ENCODE data around the gene WDR45. TPM values are rescaled to one million over a fixed set of nuclear protein-coding genes. Genes with fewer than 3 reads are reported as not detected.
A peak's percentile ranks its signal among the peaks of the same experiment; 100 is the strongest.

The WDR45 gene
- total and polyA plus RNA-seq, 2 of the 13 experiments (the other 11 are each of a cell fraction or from before 2014, with no cell fraction given), result 16.4 to 65.5 TPM

DNA sequence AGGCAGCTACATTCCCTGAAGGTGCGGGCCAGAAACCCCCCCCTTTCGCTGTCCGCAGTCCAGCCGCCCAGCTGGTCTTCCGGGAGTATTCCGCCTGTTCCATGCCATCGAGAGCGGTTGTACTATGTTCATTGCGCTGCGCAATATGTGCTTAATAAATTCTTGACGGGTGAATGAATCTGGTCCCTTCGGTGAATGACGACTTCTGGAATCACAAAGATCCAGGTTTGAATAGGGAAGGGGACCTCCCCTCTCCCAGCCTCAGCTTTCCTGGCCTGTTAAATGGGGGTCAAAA is 35.8 kb downstream of the WDR45 start (continued):
- TF ChIP-seq RARG (CRISPR knock-in tag; IDR thresholded peaks at IDR 0.05; ENCODE audit: low read depth) (no peak), ZNF629 (CRISPR knock-in tag; conservative IDR thresholded peaks at IDR 0.05) (peak; percentile 82), TFDP1 (CRISPR knock-in tag; IDR thresholded peaks at IDR 0.05; ENCODE audit: borderline replicate concordance) (no peak), ZNF263 (CRISPR knock-in tag; IDR thresholded peaks at IDR 0.05) (no peak), HIC2 (CRISPR knock-in tag; IDR thresholded peaks at IDR 0.05; ENCODE audit: low read depth) (no peak), LCORL (IDR thresholded peaks at IDR 0.05) (no peak), LCORL (CRISPR knock-in tag; IDR thresholded peaks at IDR 0.05) (no peak)
- TF ChIP-seq, protein P1, sequence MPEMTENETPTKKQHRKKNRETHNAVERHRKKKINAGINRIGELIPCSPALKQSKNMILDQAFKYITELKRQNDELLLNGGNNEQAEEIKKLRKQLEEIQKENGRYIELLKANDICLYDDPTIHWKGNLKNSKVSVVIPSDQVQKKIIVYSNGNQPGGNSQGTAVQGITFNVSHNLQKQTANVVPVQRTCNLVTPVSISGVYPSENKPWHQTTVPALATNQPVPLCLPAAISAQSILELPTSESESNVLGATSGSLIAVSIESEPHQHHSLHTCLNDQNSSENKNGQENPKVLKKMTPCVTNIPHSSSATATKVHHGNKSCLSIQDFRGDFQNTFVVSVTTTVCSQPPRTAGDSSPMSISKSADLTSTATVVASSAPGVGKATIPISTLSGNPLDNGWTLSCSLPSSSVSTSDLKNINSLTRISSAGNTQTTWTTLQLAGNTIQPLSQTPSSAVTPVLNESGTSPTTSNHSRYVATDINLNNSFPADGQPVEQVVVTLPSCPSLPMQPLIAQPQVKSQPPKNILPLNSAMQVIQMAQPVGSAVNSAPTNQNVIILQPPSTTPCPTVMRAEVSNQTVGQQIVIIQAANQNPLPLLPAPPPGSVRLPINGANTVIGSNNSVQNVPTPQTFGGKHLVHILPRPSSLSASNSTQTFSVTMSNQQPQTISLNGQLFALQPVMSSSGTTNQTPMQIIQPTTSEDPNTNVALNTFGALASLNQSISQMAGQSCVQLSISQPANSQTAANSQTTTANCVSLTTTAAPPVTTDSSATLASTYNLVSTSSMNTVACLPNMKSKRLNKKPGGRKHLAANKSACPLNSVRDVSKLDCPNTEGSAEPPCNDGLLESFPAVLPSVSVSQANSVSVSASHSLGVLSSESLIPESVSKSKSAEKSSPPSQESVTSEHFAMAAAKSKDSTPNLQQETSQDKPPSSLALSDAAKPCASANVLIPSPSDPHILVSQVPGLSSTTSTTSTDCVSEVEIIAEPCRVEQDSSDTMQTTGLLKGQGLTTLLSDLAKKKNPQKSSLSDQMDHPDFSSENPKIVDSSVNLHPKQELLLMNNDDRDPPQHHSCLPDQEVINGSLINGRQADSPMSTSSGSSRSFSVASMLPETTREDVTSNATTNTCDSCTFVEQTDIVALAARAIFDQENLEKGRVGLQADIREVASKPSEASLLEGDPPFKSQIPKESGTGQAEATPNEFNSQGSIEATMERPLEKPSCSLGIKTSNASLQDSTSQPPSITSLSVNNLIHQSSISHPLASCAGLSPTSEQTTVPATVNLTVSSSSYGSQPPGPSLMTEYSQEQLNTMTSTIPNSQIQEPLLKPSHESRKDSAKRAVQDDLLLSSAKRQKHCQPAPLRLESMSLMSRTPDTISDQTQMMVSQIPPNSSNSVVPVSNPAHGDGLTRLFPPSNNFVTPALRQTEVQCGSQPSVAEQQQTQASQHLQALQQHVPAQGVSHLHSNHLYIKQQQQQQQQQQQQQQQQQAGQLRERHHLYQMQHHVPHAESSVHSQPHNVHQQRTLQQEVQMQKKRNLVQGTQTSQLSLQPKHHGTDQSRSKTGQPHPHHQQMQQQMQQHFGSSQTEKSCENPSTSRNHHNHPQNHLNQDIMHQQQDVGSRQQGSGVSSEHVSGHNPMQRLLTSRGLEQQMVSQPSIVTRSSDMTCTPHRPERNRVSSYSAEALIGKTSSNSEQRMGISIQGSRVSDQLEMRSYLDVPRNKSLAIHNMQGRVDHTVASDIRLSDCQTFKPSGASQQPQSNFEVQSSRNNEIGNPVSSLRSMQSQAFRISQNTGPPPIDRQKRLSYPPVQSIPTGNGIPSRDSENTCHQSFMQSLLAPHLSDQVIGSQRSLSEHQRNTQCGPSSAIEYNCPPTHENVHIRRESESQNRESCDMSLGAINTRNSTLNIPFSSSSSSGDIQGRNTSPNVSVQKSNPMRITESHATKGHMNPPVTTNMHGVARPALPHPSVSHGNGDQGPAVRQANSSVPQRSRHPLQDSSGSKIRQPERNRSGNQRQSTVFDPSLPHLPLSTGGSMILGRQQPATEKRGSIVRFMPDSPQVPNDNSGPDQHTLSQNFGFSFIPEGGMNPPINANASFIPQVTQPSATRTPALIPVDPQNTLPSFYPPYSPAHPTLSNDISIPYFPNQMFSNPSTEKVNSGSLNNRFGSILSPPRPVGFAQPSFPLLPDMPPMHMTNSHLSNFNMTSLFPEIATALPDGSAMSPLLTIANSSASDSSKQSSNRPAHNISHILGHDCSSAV (CRISPR knock-in tag; IDR thresholded peaks at IDR 0.05; ENCODE audit: borderline replicate concordance), result no peak
